Retinal pigment epithelial cell (primary cell): ENCODE results near the gene FBLN2.

Source experiments
- DNase-seq: peaks from one replicate; pipeline ENCODE4 v3.0.0-alpha.2; 2010; ENCODE audit warnings: low read depth
- H3K4me3 ChIP-seq: 2 replicates; pipeline ENCODE4 v1.5.1; 2011; ENCODE audit warnings: mild to moderate bottlenecking, low read length, control low read depth, moderate library complexity
- CTCF ChIP-seq: conservative IDR thresholded peaks from 2 replicates; pipeline ENCODE4 v1.5.1; 2011; ENCODE audit warnings: low read depth, low read length, control low read depth, inconsistent platforms

Gene FBLN2

GRCh38 chr3:13514639-13515435 is 34.1 kb upstream of the FBLN2 start:
- H3K4me3 ChIP-seq, result no peak overlapping the region
- TF ChIP-seq CTCF, result no peak
- no peak for DNase-seq

- no peak overlapping the region for H3K4me3 ChIP-seq
- no peak for DNase-seq
- TF ChIP-seq CTCF, result no peak
Measured at GRCh38 chr3:13515786-13516759, 32.9 kb upstream of the FBLN2 start.

- no peak for TF ChIP-seq CTCF
- no peak for DNase-seq
- no peak overlapping the region for H3K4me3 ChIP-seq
Measured at GRCh38 chr3:13516760-13517135, 32.2 kb upstream of the FBLN2 start.

- no peak for TF ChIP-seq CTCF
- H3K4me3 ChIP-seq, result no peak overlapping the region
- no peak for DNase-seq
Measured at GRCh38 chr3:13517253-13517977, 31.5 kb upstream of the FBLN2 start.

- H3K4me3 ChIP-seq, result no peak overlapping the region
- no peak for DNase-seq
- no peak for TF ChIP-seq CTCF
Measured at GRCh38 chr3:13518516-13518953, 30.4 kb upstream of the FBLN2 start.

- DNase-seq, result no peak
- no peak for TF ChIP-seq CTCF
- H3K4me3 ChIP-seq, result no peak overlapping the region
Measured at GRCh38 chr3:13519006-13519791, 29.7 kb upstream of the FBLN2 start.
